Mesendoderm (in vitro differentiated cells): Measurements from ENCODE around the gene SYNJ2.
A peak's percentile ranks its signal among the peaks of the same experiment; 100 is the strongest.

Source experiments
- DNase-seq: peaks from one replicate; pipeline ENCODE4 v3.0.0; 2013
- H2AK5ac ChIP-seq: 2 replicates; pipeline ENCODE4 v1.6.1; 2013; ENCODE audit warnings: low read length, inconsistent platforms
- H2BK120ac ChIP-seq: 2 replicates; pipeline ENCODE4 v1.6.1; 2013; ENCODE audit warnings: low read depth, mild to moderate bottlenecking, low read length, moderate library complexity, mixed read lengths
- H2BK15ac ChIP-seq: replicated peaks from 2 replicates; pipeline ENCODE4 v1.6.1; 2013; ENCODE audit warnings: low read depth, mild to moderate bottlenecking, moderate library complexity
- H2BK5ac ChIP-seq: 2 replicates; pipeline ENCODE4 v1.6.1; 2013; ENCODE audit warnings: low read length, inconsistent platforms
- H3K18ac ChIP-seq: 2 replicates; pipeline ENCODE4 v1.6.1; 2013; ENCODE audit warnings: mild to moderate bottlenecking, low read length, mixed read lengths
- H3K23ac ChIP-seq: one replicate; pipeline ENCODE4 v1.6.1; 2013; ENCODE audit warnings: low read length
- H3K27ac ChIP-seq: 2 replicates; pipeline ENCODE4 v1.5.1; 2013; ENCODE audit warnings: low read depth, mild to moderate bottlenecking, inconsistent platforms, low read length, moderate library complexity
- H3K27me3 ChIP-seq: 2 replicates; pipeline ENCODE4 v1.6.1; 2013; ENCODE audit warnings: low read length, control low read depth, mild to moderate bottlenecking, inconsistent platforms; ENCODE audit not compliant: insufficient read depth, poor library complexity
- H3K36me3 ChIP-seq: 2 replicates; pipeline ENCODE4 v1.6.1; 2013; ENCODE audit warnings: low read length, inconsistent platforms; ENCODE audit not compliant: control insufficient read depth, insufficient read depth
- H3K4ac ChIP-seq: one replicate; pipeline ENCODE4 v1.6.1; 2013; ENCODE audit warnings: low read depth, mild to moderate bottlenecking, low read length, moderate library complexity
- H3K4me1 ChIP-seq: 2 replicates; pipeline ENCODE4 v1.6.1; 2013; ENCODE audit warnings: low read depth, low read length, inconsistent platforms; ENCODE audit not compliant: control insufficient read depth
- H3K4me2 ChIP-seq: 2 replicates; pipeline ENCODE4 v1.6.1; 2013; ENCODE audit warnings: low read length
- H3K4me3 ChIP-seq: 2 replicates; pipeline ENCODE4 v1.5.1; 2013; ENCODE audit warnings: mild to moderate bottlenecking, low read length
- H3K56ac ChIP-seq: one replicate; pipeline ENCODE4 v1.6.1; 2013; ENCODE audit warnings: low read length
- H3K79me1 ChIP-seq: 2 replicates; pipeline ENCODE4 v1.6.1; 2013; ENCODE audit warnings: low read length, inconsistent platforms
- H3K79me2 ChIP-seq: 2 replicates; pipeline ENCODE4 v1.6.1; 2013; ENCODE audit warnings: mild to moderate bottlenecking, low read length; ENCODE audit not compliant: control insufficient read depth, insufficient read depth
- H3K9ac ChIP-seq: 2 replicates; pipeline ENCODE4 v1.6.1; 2013; ENCODE audit warnings: low read length, inconsistent platforms
- H4K5ac ChIP-seq: one replicate; pipeline ENCODE4 v1.6.1; 2013; ENCODE audit warnings: low read length
- H4K8ac ChIP-seq: one replicate; pipeline ENCODE4 v1.6.1; 2013; ENCODE audit warnings: low read depth, mild to moderate bottlenecking, control low read depth, low read length, moderate library complexity
- WGBS: extraction: QIAGEN DNeasy Blood & Tissue Kit; methylation state at CpG from one replicate; pipeline ENCODE4 v1.1.7; 2013; ENCODE audit warnings: low lambda C conversion rate, missing lambda C conversion rate; ENCODE audit not compliant: insufficient coverage; ENCODE audit errors: extremely low coverage; 5-methylcytosine and 5-hydroxymethylcytosine counted together

SYNJ2 gene

GRCh38 chr6:157996201-157996712 is 14.6 kb downstream of the SYNJ2 start:
- no peak overlapping the region for H2AK5ac ChIP-seq
- H4K8ac ChIP-seq, result no peak overlapping the region
- H3K79me1 ChIP-seq, result no peaks in the 10 kb centered on the region
- no peaks in the 10 kb centered on the region for H3K36me3 ChIP-seq
- no peak for DNase-seq
- peak overlapping the region; percentile 29 for H3K23ac ChIP-seq
- no peak overlapping the region for H3K9ac ChIP-seq
- no peak overlapping the region for H4K5ac ChIP-seq
- no peak overlapping the region for H2BK15ac ChIP-seq
- H3K4me3 ChIP-seq, result no peak overlapping the region
- H3K4me1 ChIP-seq, result peaks cover 4% of the 10 kb centered on the region
- no CpG with 5 or more reads among the region's 7 CpGs for WGBS
- H3K56ac ChIP-seq, result peak overlapping the region; percentile 10
- H2BK120ac ChIP-seq, result no peak overlapping the region
- H3K18ac ChIP-seq, result no peak overlapping the region
- H2BK5ac ChIP-seq, result no peak overlapping the region
- no peak overlapping the region for H3K27ac ChIP-seq
- no peaks in the 10 kb centered on the region for H3K27me3 ChIP-seq
- no peak overlapping the region for H3K4ac ChIP-seq
- H3K4me2 ChIP-seq, result no peak overlapping the region
- H3K79me2 ChIP-seq, result peaks cover 12% of the 10 kb centered on the region

DNA sequence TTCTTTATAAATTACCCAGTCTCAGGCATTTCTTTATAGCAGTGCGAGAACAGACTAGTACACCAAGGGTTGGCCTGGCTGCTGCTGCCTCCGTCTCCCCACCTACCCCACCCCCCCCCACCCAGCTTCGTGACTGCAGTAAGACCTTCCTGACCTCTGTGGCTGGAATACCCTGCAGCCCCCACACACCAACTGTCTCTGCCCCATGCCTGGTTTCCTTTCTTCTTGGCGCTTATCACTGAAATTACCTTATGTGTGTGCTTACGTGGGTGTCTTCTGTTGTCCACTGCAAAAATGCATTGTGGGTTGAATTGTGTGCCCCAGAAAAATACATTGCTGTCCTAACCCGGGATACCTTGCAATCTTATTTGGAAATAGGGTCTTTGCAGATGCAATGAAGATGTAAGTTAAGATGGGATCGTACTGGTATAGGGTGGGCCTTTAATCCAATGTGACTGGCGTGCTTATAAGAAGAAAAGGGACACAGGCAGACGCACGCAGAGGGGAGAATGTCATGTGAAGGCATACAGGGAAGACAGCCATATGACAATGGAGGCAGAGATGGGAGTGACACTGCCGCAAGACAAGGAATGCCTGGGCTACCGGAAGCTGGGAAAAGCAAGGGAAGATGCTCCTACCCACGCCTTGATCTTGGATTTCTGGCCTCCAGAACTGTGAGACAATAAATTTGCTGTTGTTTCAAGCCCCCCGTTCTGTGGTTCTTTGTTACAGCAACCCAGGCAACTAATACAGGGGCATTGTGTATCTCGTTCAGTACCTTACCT is 15.4 kb downstream of the SYNJ2 start:
- Histone ChIP-seq H4K8ac (no peak overlapping the region), H2BK5ac (no peak overlapping the region), H2AK5ac (no peak overlapping the region), H3K4me1 (peaks cover 4% of the 10 kb centered on the region), H3K4me3 (no peak overlapping the region), H2BK120ac (no peak overlapping the region), H3K56ac (no peak overlapping the region), H3K79me1 (no peaks in the 10 kb centered on the region), H3K27ac (no peak overlapping the region), H3K23ac (no peak overlapping the region), H3K4ac (no peak overlapping the region), H3K4me2 (no peak overlapping the region), H3K79me2 (peaks cover 12% of the 10 kb centered on the region), H3K36me3 (no peaks in the 10 kb centered on the region), H2BK15ac (no peak overlapping the region), H3K18ac (no peak overlapping the region), H3K9ac (no peak overlapping the region), H3K27me3 (no peaks in the 10 kb centered on the region), H4K5ac (no peak overlapping the region)
- no CpG with 5 or more reads among the region's 15 CpGs for WGBS
- DNase-seq, result no peak

GRCh38 chr6:157997893-157998608 is 16.4 kb downstream of the SYNJ2 start:
- no peak overlapping the region for H2BK120ac ChIP-seq
- no peak overlapping the region for H3K4me3 ChIP-seq
- no peak overlapping the region for H3K23ac ChIP-seq
- peaks cover 12% of the 10 kb centered on the region for H3K79me2 ChIP-seq
- H3K36me3 ChIP-seq, result no peaks in the 10 kb centered on the region
- H4K8ac ChIP-seq, result no peak overlapping the region
- H3K18ac ChIP-seq, result no peak overlapping the region
- H3K4me1 ChIP-seq, result peaks cover 4% of the 10 kb centered on the region
- no peak overlapping the region for H3K27ac ChIP-seq
- H3K9ac ChIP-seq, result no peak overlapping the region
- no peak overlapping the region for H2BK15ac ChIP-seq
- no peak overlapping the region for H3K4me2 ChIP-seq
- DNase-seq, result no peak
- H2BK5ac ChIP-seq, result no peak overlapping the region
- no peak overlapping the region for H3K56ac ChIP-seq
- peaks cover 1% of the 10 kb centered on the region for H3K79me1 ChIP-seq
- no peak overlapping the region for H2AK5ac ChIP-seq
- no peak overlapping the region for H4K5ac ChIP-seq
- H3K4ac ChIP-seq, result no peak overlapping the region
- WGBS, result no CpG with 5 or more reads among the region's 6 CpGs
- H3K27me3 ChIP-seq, result no peaks in the 10 kb centered on the region

- WGBS, result no CpG with 5 or more reads among the region's 7 CpGs
- DNase-seq, result no peak
Observed at GRCh38 chr6:157998707-157999167, 17.1 kb downstream of the SYNJ2 start.

DNA sequence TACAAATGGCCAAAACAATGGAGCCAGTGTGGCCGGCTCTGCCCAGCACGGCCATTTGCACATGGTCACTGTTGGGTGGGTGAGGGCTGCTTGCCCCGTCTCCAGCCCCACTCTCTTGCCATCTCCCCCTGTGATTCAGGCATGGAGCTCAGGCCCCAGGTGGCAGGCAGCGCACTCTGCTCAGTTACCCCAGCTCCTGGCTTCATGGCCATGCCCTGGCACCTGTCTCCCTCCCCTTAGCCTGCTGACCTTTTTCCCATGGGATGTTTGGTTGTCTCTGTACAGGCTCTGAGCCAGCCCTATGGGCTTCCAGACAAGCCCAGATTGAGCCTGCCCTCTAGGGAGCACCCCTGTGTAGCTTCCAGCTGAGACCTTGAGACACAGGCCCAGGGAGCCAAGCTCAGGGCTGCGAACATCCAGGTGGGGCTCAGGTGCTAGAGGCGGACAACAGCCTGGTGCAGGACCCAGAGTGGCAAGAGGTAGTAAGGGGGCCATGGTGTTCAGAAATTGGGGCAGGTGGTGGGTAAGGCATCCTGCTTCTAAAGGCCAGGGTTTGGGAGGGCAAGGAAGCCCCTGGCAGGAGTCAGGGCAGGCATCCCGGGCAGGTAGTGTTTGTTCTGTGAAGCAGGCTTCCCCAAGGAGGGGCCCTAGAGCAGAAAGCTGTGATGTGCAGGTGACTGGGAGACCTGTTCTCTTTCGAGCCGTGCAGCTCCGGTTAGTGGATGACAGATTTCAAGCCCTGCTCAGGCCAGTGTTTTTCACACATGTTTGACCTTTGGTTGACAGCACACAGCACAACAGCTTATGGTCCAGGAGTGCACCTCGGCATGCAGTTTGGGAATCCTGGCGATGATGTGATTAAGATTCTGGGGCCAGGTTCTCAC is 17.7 kb downstream of the SYNJ2 start:
- DNase-seq, result no peak
- Histone ChIP-seq H3K27me3 (no peaks in the 10 kb centered on the region), H3K79me2 (peaks cover 9% of the 10 kb centered on the region), H2BK5ac (no peak overlapping the region), H3K4ac (no peak overlapping the region), H3K23ac (no peak overlapping the region), H2BK120ac (no peak overlapping the region), H2BK15ac (no peak overlapping the region), H3K9ac (no peak overlapping the region), H3K18ac (no peak overlapping the region), H2AK5ac (no peak overlapping the region), H3K27ac (no peak overlapping the region), H4K5ac (no peak overlapping the region), H3K4me1 (peaks cover 7% of the 10 kb centered on the region), H3K4me3 (no peak overlapping the region), H3K56ac (no peak overlapping the region), H3K4me2 (no peak overlapping the region), H3K36me3 (no peaks in the 10 kb centered on the region), H4K8ac (no peak overlapping the region), H3K79me1 (peaks cover 2% of the 10 kb centered on the region)
- WGBS, result no CpG with 5 or more reads among the region's 12 CpGs

More at GRCh38 chr6:157998707-157999167, 17.1 kb downstream of the SYNJ2 start:
- Histone ChIP-seq H3K79me1 (peaks cover 2% of the 10 kb centered on the region), H4K8ac (no peak overlapping the region), H2BK120ac (no peak overlapping the region), H3K27me3 (no peaks in the 10 kb centered on the region), H3K23ac (no peak overlapping the region), H3K9ac (no peak overlapping the region), H2BK5ac (no peak overlapping the region), H3K4me3 (no peak overlapping the region), H3K56ac (no peak overlapping the region), H4K5ac (no peak overlapping the region), H2BK15ac (no peak overlapping the region), H3K4me2 (no peak overlapping the region), H3K79me2 (peaks cover 12% of the 10 kb centered on the region), H3K36me3 (no peaks in the 10 kb centered on the region), H3K27ac (no peak overlapping the region), H2AK5ac (no peak overlapping the region), H3K18ac (no peak overlapping the region), H3K4ac (no peak overlapping the region), H3K4me1 (peaks cover 4% of the 10 kb centered on the region)
